DND-41 (cell line): ENCODE data around the gene AMDHD2.

Experiments
- ATAC-seq: fragments of 200-7000 bp; cut with Tn5 transposase; 3 replicates; pipeline ENCODE4 v1.9.1; 2021; ENCODE audit warnings: low read depth; ENCODE audit not compliant: insufficient read depth
- DNase-seq: peaks from one replicate; pipeline ENCODE4 v3.0.0-alpha.2; 2020
- H2AFZ ChIP-seq: 2 replicates; pipeline ENCODE4 v1.6.0; 2012; ENCODE audit warnings: low read depth, low read length
- H3K27ac ChIP-seq: 2 replicates; pipeline ENCODE4 v1.5.1; 2012; ENCODE audit warnings: low read length, inconsistent platforms
- H3K27me3 ChIP-seq: fragments of 200-600 bp; sonication (generic); 2 replicates; pipeline ENCODE4 v1.6.0; 2012; ENCODE audit warnings: low read length, mild to moderate bottlenecking, inconsistent platforms; ENCODE audit not compliant: insufficient read depth, poor library complexity
- H3K36me3 ChIP-seq: 2 replicates; pipeline ENCODE4 v1.5.1; 2012; ENCODE audit warnings: low read length, inconsistent platforms; ENCODE audit not compliant: insufficient read depth
- H3K4me1 ChIP-seq: 2 replicates; pipeline ENCODE4 v1.5.1; 2012; ENCODE audit warnings: mild to moderate bottlenecking, low read length; ENCODE audit not compliant: insufficient read depth
- H3K4me2 ChIP-seq: 2 replicates; pipeline ENCODE4 v1.6.0; 2012; ENCODE audit warnings: mild to moderate bottlenecking, moderate library complexity, low read length, inconsistent platforms; ENCODE audit not compliant: insufficient read depth
- H3K4me3 ChIP-seq, 2 experiments: fragments of 200-600 bp in 1 of 2; shearing (Covaris generic) in 1 of 2; 2 replicates each; pipeline ENCODE4 v1.5.1; 2012 to 2016; ENCODE audit warnings: inconsistent platforms in 2 of 2, low read length in 2 of 2, mild to moderate bottlenecking in 2 of 2, low read depth in 1 of 2, moderate library complexity in 1 of 2
- H3K79me2 ChIP-seq: 2 replicates; pipeline ENCODE4 v1.6.0; 2012; ENCODE audit warnings: low read length, inconsistent platforms; ENCODE audit not compliant: insufficient read depth
- H3K9ac ChIP-seq: 2 replicates; pipeline ENCODE4 v1.6.0; 2012; ENCODE audit warnings: low read depth, mild to moderate bottlenecking, inconsistent platforms, low read length, moderate library complexity
- H3K9me3 ChIP-seq: 2 replicates; pipeline ENCODE4 v1.5.1; 2012; ENCODE audit warnings: low read length, moderate library complexity, mild to moderate bottlenecking, inconsistent platforms; ENCODE audit not compliant: insufficient read depth, severe bottlenecking
- H4K20me1 ChIP-seq: 2 replicates; pipeline ENCODE4 v1.6.0; 2012; ENCODE audit warnings: low read length; ENCODE audit not compliant: insufficient read depth
- CTCF ChIP-seq: IDR thresholded peaks from 2 replicates; pipeline ENCODE4 v1.5.1; 2012; ENCODE audit warnings: borderline replicate concordance, low read length, moderate library complexity, mild to moderate bottlenecking; ENCODE audit not compliant: poor library complexity, severe bottlenecking; ENCODE audit errors: extremely low read depth
- EZH2 ChIP-seq: IDR thresholded peaks from 3 replicates; pipeline ENCODE4 v1.6.1; 2012; ENCODE audit warnings: borderline replicate concordance, low read depth, mild to moderate bottlenecking, moderate library complexity, low read length, inconsistent platforms; ENCODE audit not compliant: severe bottlenecking

AMDHD2 gene

DNA sequence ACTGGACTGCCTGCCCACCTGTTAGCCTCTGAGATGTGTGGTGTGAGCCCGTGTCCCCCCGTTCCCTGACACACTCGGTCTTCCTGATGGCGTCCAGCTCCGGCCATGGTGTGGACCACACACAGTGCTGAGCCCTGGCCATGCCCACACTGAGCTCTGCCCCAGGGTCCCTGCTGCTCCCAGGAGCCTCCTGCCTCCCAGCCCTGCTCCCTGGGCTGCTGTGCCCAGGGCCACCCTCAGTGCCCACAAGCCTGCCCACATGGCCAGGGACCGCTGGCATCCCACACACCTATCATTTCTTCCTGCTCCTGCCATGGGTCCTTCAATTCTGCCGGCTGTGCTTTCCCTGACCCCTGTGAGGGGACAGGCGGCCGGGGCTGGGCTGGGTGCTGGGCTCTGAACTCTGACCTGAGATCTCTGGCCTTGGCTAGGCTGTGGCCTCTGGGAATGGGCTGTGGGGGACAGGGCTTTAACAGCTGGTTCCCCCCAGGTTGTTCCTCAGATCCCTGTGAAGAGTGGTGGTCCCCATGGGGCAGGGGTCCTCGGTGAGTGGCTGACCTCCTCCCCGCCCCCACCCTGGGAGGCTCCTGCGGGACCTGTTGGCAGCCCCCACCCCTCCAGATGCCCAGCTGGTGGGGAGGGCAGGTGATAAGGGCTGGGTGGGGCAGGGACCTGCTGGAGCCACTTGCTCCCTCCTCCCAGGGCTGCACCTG is 7.1 kb downstream of the AMDHD2 start:
- Histone ChIP-seq H2AFZ (no peak overlapping the region), H3K4me1 (peaks cover 21% of the 10 kb centered on the region), H3K36me3 (peaks cover 70% of the 10 kb centered on the region), H3K79me2 (peaks cover 13% of the 10 kb centered on the region), H3K4me3 (no peak overlapping the region), H3K9ac (no peak overlapping the region), H3K27ac (no peak overlapping the region), H4K20me1 (peaks cover 17% of the 10 kb centered on the region), H3K27me3 (no peaks in the 10 kb centered on the region), H3K9me3 (no peaks in the 10 kb centered on the region), H3K4me2 (no peak overlapping the region)
- TF ChIP-seq EZH2 (no peak), CTCF (no peak)
- DNase-seq (no peak), ATAC-seq (no peak)

GRCh38 chr16:2527784-2528100 is 7.6 kb downstream of the AMDHD2 start:
- DNase-seq (no peak), ATAC-seq (no peak)
- Histone ChIP-seq H3K36me3 (peaks cover 65% of the 10 kb centered on the region), H3K27ac (no peak overlapping the region), H3K27me3 (no peaks in the 10 kb centered on the region), H3K9ac (no peak overlapping the region), H3K79me2 (peaks cover 9% of the 10 kb centered on the region), H3K4me3 (no peak overlapping the region), H4K20me1 (peaks cover 17% of the 10 kb centered on the region), H2AFZ (no peak overlapping the region), H3K4me2 (no peak overlapping the region), H3K9me3 (no peaks in the 10 kb centered on the region), H3K4me1 (peaks cover 26% of the 10 kb centered on the region)
- no peak for TF ChIP-seq CTCF
- no peak for TF ChIP-seq EZH2

- H3K9ac ChIP-seq = no peak overlapping the region
- H3K79me2 ChIP-seq = peaks cover 4% of the 10 kb centered on the region
- ATAC-seq (no peak), DNase-seq (no peak)
- no peak overlapping the region for H3K27ac ChIP-seq
- peaks cover 29% of the 10 kb centered on the region for H3K4me1 ChIP-seq
- H2AFZ ChIP-seq = no peak overlapping the region
- no peaks in the 10 kb centered on the region for H3K9me3 ChIP-seq
- peaks cover 59% of the 10 kb centered on the region for H3K36me3 ChIP-seq
- no peak for TF ChIP-seq EZH2
- no peak overlapping the region for H3K4me2 ChIP-seq
- H4K20me1 ChIP-seq = peaks cover 14% of the 10 kb centered on the region
- no peaks in the 10 kb centered on the region for H3K27me3 ChIP-seq
- no peak overlapping the region for H3K4me3 ChIP-seq
These were observed 8.2 kb downstream of the AMDHD2 start for GRCh38 chr16:2528161-2529060.
